AG08395 (cell line): ENCODE measurements around the gene OSGIN1.
A peak's percentile ranks its signal among the peaks of the same experiment; 100 is the strongest.
"Not testable (repeated sequence)": the region's sequence is repeated elsewhere in the genome, so short reads cannot be mapped to it uniquely, and the experiment has no call there.

Experiments
- DNase-seq: peaks from one replicate; pipeline ENCODE4 v3.0.0; 2012; ENCODE audit warnings: mixed read lengths, low spot score

The OSGIN1 gene

DNA sequence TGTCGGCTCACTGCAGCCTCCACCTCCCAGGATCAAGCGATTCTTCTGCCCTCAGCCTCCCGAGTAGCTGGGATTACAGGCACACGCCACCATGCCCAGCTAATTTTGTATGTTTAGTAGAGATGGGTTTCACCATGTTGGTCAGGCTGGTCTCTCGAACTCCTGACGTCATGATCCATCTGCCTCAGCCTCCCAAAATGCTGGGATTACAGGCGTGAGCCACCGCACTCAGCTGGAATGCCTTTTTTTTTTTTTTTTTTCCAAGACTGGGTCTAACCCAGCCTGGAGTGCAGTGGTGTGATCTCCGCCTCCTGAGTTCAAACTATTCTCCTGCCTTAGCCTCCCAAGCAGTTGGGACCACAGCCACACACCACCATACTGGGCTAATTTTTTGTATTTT lies 11.5 kb upstream of the OSGIN1 start:
- not testable (repeated sequence) for DNase-seq

DNA sequence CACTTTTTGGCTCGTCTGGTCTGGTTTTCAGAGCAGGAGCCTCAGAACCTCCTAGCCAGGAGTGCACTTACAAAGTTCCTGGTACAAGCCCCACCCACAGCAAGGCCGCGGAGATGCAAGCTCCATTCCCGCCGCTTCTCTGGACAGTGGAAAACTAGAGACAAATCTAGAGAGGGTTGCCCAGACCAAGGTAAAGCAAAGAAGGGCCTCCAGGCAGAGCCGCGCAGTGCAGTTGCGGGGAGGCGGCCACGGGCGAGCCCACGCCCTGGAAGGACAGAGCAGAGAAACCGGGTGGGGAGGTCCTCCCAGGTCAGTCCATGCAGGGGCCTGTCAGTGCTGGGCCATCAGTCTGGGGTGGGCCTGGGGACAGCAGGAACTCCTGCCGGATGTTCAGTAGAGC lies 11.0 kb upstream of the OSGIN1 start:
- DNase-seq = no peak

GRCh38 chr16:83942815-83943515 lies 10.1 kb upstream of the OSGIN1 start:
- no peak for DNase-seq

- DNase-seq = no peak
Measured at GRCh38 chr16:83943516-83944050, 9.5 kb upstream of the OSGIN1 start.

DNA sequence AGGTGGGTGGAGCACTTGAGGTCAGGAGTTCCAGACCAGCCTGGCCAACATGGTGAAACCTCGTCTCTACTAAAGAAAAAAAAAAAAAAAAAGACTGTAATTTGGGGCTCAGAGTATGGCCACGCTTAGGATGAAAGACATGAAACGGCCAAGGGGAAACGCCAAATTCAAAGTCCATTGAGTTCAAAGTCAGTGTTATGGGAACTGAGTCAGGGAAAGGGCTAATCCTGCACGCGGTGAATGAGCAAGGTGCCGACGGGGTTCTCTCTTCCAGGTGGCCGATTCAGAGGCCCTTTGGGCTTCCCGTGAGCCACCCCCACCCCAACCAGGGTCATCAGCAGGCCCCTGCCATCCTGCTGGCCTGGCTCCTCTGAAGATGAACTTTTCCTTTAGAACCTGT lies 7.5 kb upstream of the OSGIN1 start:
- no peak for DNase-seq

GRCh38 chr16:83946154-83946780 lies 6.8 kb upstream of the OSGIN1 start:
- no peak for DNase-seq

- DNase-seq = no peak
Measured at GRCh38 chr16:83946781-83947566, 6.1 kb upstream of the OSGIN1 start.

DNA sequence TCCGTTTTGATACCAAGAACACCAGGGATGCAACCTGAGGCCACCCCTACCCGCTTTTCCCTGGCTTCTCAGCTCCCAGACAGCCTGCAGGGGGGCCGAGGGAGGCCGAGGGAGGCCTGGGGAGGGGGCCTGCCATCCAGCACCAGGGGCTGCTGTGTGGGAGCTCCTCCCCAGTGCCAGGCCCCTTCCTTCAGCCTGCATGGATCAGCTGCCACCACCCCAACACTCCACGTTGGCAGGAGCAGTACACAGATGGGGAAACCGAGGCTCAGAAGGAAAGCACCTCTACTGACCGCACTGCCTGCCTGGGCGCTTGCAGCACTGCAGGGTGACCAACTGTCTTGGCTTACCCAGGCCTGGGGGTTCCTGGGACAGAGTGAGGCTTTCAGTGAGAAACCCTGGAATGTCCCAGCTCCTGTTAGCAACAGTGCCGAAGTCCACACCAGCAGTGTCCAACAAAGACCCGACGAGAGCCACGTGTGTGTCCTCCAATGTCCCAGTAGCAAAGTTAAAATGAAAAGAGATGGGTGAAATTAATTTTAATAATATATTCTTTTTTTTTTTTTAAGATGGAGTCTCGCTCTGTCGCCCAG lies 5.3 kb upstream of the OSGIN1 start:
- no peak for DNase-seq

GRCh38 chr16:83948914-83949723 lies 3.9 kb upstream of the OSGIN1 start:
- no peak for DNase-seq

DNA sequence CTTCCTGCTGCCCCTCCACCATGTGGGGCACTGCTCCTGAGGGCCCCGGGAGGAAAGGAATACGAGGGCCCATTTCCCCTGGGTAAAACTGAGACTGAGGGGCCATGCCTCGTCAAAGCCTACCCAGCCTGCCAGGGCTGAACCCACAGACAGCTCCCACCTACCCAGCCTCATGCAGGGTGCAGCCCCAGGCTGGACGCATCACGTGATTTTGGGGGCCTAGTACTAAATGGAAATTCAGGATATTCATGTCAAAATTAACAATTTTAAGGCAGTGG lies 3.4 kb upstream of the OSGIN1 start:
- no peak for DNase-seq

DNA sequence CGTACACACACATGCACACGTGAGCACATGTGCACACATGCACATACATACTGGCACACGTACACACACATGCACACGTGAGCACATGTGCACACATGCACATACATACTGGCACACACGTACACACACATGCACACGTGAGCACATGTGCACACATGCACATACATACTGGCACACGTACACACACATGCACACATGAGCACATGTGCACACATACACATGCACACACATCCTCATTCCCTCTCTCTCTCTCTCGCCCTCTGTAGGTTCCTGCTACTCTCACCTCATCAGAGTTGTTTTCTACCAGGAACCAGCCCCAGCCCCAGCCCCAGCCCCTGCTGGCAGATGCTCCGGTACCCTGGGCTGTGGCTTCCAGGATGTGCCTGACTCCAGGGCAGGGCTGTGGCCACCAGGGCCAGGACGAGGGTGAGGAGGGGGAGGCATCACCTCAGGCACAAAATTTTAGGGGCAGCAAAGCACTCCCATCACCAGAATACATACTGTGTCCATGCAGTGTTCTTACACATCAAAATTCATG lies 2.1 kb upstream of the OSGIN1 start:
- DNase-seq = not testable (repeated sequence)

GRCh38 chr16:83951544-83951943 lies 1.5 kb upstream of the OSGIN1 start:
- DNase-seq = no peak

DNA sequence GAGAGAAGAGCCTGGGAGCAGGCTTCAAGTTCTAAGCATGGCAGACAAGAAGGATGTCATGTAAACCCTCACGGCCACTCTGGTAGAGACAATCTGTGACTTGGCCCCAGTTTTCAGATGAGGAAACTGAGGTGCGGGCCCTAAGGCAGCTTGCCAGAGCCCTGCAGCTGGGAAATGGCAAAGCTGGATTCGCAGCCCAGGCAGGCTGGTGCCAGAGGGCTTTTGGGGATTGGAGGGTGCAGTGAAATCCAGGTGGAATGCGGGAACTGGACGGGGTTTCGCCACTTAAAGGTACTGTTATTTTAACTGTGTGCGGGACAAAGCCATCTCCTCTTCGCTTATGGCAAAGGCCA lies 477 bp upstream of the OSGIN1 start:
- DNase-seq = peak; percentile 47

DNA sequence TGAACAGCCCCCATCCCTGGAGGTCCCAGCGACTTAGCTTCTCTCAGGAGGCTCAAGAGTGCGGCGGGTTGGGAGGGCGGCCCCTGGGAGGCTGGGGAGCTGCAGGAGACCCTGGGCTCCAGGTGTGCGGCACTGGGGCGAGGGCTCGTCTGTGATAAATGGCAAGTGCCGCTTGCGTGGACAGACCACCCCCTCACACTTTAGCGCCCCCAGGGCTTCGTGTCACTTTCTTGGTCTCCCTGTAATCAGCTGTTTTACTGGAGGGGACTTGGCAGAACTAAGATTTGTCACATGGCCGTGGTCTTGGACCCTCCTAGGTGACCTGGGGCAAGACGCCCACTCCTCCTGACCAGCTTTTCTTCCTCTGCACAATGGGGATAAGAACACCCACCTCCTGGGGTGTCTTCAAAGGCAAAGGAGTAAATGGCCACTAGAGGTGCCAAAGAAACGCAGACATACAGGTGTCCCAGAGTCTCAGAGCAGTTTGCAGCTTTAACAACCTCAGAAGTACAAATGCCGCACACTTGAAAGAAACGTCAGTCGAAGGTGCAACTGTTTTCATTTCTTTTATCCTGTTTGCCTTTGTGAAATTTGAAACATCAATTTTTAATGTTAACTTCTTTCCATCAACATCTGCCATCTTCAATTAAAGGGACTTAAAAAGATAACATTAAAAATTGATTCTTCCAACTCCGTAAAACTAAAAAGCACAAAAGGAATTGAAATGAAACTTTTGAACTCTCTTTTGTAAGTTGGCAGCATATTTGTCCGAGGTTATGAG lies 946 bp downstream of the OSGIN1 start:
- DNase-seq = no peak

DNA sequence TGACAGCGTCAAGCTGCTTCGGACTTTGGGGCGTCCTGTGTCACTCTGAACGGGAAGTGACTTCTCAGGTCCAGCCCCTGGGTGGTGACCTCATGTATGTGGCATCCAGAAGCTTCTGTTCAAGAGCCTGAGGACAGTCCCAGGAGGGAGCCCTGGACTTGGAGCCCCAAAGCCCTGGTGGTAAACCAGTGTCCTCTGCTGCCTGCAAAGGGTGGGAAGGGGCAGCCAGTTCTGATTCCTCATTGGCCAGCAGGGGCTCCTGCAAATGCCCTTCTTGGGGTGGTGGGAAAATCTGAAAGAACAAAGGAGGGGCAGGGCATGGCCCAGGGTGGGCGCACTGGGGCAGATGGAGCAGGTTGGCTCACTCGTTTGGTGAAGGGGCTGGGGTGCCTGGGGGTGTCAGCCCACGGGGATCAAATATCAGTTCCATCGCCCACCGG lies 1.6 kb downstream of the OSGIN1 start:
- peak; percentile 72 for DNase-seq

- no peak for DNase-seq
Measured at GRCh38 chr16:83955218-83956130, 2.4 kb downstream of the OSGIN1 start.

GRCh38 chr16:83956336-83957289 lies 3.6 kb downstream of the OSGIN1 start:
- DNase-seq = peak; percentile 73

- no peak for DNase-seq
Measured at GRCh38 chr16:83957296-83957855, 4.3 kb downstream of the OSGIN1 start.
